Amniotic stem cell (primary cell): ENCODE measurements around the gene RPL36AL.
A peak's percentile ranks its signal among the peaks of the same experiment; 100 is the strongest.
"Not testable (repeated sequence)": the region's sequence is repeated elsewhere in the genome, so short reads cannot be mapped to it uniquely, and the experiment has no call there.

ENCODE experiments used
- DNase-seq: peaks from one replicate; lab custom pipeline; 2025; lab: John Stamatoyannopoulos, UW

The RPL36AL gene

DNA sequence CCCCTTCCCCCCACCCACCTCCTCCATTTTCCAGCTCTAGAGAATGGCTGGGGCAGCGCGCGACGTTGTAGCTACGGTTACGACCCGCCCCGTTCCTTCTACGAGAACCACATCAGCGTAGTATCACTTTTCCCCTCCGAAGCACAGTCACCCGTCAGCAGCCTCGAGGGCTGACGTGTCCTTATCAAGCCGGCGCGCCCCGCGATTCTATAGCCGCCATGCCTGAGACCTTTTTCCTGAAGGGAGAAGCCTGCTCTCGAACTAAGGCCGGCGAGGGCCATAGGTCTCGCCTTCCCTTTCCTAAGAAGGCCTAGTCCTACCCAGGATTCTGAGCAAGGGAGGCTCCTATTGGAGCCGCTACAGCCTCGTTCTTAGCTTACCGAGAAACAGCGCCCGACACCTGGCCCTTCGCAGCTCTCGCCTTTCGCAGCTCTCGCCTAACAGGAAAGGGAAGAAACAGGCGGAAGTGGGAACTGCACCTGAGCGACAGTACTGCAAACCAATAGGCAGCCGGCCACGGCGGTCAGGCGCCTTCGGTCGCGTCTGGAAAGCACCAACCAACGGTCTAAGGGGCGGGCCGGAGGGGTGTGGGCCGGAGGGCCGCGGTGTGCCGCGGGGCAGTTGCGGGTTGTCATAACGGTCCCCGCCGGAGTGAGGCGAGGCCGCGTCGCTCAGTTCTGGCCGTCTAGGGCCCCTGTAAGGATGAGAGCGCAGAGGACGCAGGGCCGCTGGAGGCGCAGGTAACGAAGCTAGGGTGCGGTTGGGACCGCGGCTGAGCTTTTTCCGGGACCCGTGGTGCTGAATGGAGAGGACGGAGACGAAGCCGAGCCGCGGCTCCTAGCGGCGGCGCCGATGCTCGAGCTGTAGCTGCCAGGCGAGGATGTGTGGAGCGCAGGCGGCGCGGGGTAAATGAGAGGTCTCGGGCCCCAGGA, at the start of gene RPL36AL, which contains the start of gene MGAT2:
Gene RPL36AL (minus strand): TSS at position 445 of the 932 bp plus-strand sequence. CDS start 1,522 bp downstream, outside the sequence.
Gene MGAT2 (plus strand): TSS at position 618 of the 932 bp plus-strand sequence. CDS start 470 bp downstream, outside the sequence.
- DNase-seq: peak; percentile 99

DNA sequence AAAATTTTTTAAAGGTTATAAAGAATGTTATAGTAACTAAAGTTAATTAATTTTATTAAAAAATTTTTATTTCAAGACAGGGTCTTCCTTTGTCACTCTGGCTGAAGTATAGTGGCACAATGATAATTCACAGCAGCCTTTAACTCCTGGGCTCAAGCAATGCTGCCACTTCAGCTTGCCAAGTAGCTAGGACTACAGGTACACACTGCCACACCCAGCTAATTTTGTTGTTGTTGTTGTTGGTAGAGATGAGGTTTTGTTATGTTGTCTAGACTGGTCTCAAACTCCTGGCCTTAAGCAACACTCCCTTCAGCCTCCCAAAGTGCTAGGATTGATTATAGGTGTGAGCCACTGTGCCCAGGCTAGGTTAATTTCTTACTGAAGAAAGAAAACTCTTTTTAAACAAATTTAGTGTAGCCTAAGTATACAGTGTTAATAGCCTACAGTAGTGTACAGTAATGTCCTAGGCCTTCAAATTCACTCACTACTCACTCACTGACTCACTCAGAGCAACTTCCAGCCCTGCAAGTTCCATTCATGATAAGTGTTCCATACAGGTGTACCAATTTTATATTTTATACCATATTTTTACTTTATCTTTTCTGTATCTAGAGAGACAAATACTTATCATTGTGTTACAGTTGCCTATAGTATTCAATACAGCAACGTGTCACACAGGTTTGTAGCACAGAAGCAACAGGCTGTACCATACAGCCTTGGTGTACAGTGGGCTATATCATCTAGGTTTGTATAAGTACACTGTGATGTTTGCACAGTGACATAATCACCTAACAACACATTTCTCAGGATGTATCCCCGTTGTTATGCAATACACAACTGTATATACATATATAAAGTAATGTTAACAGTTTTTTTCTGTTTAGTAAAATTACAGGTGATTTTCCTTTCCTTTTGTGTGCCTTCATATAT, 39.4 kb upstream of the RPL36AL start:
- no peak for DNase-seq

DNA sequence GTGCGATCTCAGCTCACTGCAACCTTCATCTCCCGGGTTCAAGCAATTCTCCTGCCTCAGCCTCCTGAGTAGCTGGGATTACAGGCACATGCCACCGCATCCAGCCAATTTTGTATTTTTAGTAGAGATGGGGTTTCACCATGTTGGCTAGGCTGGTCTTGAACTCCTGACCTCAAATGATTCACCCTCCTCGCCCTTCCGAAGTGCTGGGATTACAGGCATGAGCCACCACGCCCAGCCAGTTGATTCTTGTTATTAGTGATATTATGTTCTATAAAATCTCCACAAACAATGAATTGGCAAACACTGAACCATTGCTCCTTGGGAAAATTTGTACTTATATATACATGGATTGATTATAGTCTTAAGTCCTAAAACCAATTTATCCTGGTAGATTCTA, 37.1 kb upstream of the RPL36AL start:
- DNase-seq: not testable (repeated sequence)

DNA sequence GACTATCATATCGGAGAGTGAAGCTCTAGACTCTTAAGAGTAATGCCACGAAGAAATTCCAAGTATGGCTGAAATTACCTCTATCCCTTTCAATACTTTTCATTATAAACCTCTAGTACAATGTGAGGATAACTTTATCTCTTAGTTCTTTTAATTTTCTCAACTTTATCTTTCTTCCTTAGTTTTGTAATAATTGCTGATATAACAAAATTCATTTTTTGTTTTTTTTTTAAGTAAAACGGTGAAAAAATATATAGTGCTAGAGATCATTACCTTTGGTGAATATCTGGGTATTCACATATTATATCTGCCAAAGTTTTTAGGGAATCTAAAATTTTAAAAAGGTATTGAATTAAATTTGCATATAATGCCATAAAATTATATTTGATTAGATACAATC, 34.1 kb upstream of the RPL36AL start:
- DNase-seq: no peak

- DNase-seq: no peak
Measured at GRCh38 chr14:49653508-49653907, 33.1 kb upstream of the RPL36AL start.

DNA sequence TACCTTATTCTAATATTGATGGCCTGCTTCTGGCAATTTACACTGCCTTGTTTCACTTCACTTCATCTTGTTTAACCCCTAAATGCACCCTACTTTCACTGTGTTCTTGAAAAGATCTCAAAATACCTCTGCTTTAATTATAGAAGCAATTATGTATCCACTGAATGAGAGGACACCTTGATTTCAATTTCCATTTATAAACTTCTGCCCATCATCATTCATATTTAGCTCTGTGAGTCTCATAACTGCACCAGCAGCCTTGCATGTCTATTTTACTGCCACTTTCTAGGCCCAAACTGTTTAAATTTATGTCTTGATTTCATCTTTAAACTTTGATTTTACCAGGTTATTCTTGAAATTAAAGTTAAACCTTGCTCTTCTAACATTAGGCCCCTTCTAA, 21.7 kb upstream of the RPL36AL start:
- DNase-seq: no peak

- DNase-seq: no peak
Measured at GRCh38 chr14:49641697-49642129, 21.3 kb upstream of the RPL36AL start.

DNA sequence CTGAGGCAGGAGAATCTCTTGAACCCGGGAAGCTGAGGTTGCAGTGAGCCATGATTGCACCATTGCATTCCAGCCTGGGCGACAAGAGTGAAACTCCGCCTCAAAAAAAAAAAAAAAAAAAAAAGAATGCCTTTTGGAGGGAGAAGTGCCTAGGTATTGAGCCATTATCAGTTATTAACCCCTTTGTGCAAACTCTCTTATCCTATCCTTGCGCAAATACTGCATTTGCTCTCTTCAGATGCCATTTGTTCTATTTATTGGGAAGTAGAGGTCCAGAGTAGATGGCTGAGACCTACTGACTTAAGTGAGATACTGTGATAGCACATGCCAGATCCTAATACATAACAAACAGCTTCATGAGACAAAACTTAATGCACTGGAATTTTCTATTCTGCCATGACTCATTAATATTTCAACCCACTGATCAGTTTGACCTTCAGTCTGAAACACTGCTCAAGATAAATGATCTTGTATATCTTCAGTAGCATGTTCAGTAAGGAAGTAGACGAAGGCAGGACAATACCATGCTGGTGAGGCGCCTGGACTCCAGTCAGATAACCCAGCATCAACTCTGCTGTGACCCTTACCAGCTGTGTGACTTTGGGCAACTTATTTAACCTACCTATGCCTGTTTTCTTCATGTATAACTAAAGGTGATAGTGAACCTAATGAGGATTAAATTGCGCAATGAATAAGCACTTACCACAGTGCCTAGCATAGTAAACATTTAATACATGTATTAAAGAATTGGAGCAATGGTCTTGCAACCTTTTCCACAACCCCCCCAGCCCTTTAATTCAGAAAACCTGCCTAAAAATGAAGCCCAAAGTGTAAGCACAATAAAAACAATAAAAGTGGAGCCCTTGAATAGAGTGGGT, 20.4 kb upstream of the RPL36AL start:
- DNase-seq: no peak

- DNase-seq: no peak
Measured at GRCh38 chr14:49637534-49638078, 17.2 kb upstream of the RPL36AL start.

- no peak for DNase-seq
Measured at GRCh38 chr14:49636866-49637265, 16.4 kb upstream of the RPL36AL start.

DNA sequence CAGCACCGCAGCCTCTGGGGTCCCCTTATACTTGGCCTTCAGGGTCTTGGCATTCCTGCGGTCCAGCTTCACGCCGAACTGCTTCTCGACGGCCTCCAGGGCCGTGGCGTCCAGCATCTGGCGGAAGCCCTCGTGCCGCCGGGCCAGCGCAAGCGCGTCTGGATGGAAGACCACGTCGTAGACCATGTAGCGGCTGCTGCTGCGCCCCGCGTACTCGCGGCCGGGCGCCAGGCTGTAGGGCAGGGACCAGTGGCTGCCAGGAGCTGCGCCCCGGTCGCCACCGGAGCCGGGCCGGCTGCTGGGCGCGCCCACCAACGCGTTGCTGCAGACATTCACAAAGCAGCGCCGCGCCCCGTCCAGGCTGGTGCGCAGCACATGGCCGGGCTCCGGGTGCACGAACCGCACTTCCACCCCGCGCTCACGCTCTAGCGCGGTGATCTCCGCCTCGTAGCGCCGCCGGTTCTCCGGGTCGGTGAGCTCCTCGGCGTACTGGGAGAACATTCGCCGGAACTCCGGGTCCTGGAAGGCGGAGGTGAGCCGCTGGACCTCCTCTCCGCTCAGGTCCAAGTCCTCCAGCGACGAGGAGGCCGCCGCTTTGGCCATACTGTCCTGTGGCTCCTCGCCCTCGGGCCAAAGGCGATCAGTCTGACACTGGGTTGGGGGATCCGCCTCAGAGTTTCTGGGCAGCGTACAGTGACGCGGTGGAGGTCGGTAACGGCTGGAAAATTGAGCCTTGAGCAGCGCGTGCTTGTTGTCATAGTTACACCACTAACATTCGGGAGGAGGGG, 14.3 kb upstream of the RPL36AL start, which contains the start of gene DNAAF2:
Gene DNAAF2 (minus strand): TSS at position 698 of the 788 bp plus-strand sequence. CDS start 95 bp downstream, at position 603.
- peak; percentile 88 for DNase-seq

DNA sequence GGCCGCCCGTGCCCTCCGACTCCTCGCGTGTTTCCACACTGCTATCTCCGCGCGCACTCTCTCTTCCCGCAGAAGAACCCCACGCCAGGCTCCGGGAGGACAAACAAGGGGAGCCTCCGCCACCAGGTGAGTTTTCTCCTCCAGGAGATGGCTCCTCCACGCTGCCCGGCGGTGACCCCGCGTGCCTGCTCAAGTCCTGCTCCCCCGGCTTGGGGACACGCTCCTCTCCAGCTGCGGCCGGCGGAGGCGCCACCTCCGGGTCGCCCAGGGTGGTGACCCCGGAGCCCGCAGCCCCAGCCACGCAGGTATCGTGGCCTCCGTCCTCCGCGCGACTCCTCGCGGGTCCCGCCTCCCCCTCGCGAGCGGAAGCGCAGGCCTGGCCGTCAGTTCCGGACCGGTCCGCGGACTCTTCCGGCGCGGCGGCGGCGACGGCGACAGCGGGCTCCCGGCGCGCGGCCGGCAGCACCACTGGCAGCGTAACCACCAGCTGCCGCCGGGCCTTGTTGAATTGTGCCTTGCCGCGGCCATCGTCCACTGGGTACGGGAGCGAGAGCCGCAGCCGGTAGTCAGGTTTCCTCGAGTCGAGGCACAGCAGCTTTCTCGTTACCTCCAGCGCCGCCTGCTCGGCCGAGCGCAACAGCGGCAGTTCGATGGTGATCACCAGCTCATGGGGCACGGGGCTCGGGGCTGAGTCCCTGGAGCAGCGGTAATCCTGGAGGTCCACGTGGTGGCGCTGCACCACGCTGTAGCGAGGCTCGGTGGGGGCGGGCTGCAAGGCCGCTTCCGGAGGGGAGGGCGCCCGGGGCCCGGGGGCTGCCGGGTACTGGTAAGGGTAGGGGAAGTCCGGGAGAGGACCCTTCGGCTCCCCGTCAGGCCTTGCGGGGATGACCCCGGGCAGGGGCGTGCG, 13.5 kb upstream of the RPL36AL start:
- DNase-seq: peak; percentile 88

GRCh38 chr14:49623941-49624839, 3.8 kb upstream of the RPL36AL start:
- no peak for DNase-seq

DNA sequence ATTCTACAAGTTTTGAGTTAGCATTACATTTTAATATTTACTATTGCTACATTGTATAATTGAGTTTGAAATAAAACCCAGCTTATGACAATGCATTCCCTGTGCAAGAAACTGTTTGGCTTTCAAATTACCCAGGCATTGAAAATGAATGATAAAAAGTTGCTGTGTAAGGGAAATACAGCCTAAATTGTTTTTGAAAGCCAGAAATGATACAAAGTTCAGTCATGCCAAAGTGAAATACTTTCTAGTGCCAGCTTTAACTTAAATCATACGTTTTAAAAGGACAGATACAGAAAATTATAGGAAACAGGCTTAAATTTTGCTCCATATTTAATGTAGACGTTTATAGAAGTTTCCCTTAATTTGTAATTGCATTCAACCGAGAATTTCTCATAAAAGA, 3.0 kb upstream of the RPL36AL start:
- DNase-seq: no peak

GRCh38 chr14:49622022-49622607, 1.7 kb upstream of the RPL36AL start:
- DNase-seq: no peak

DNA sequence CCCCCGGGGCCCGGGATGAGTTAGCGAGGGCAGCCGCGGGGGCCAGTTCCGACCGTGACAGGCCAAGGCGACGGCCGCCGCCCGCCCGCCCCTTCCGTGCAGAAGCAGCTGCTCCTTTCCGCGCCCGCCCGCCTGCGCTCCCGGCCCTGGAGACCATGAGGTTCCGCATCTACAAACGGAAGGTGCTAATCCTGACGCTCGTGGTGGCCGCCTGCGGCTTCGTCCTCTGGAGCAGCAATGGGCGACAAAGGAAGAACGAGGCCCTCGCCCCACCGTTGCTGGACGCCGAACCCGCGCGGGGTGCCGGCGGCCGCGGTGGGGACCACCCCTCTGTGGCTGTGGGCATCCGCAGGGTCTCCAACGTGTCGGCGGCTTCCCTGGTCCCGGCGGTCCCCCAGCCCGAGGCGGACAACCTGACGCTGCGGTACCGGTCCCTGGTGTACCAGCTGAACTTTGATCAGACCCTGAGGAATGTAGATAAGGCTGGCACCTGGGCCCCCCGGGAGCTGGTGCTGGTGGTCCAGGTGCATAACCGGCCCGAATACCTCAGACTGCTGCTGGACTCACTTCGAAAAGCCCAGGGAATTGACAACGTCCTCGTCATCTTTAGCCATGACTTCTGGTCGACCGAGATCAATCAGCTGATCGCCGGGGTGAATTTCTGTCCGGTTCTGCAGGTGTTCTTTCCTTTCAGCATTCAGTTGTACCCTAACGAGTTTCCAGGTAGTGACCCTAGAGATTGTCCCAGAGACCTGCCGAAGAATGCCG, 872 bp upstream of the RPL36AL start:
- no peak for DNase-seq

GRCh38 chr14:49619730-49620129, 696 bp downstream of the RPL36AL start:
- no peak for DNase-seq
